GM12874 (cell line): ENCODE data around the gene GDNF.
A peak's percentile ranks its signal among the peaks of the same experiment; 100 is the strongest.

ENCODE experiments used
- TF ChIP-seq, protein P1 (sequence below): IDR thresholded peaks from 2 replicates; pipeline ENCODE4 v1.5.1; 2011; ENCODE audit warnings: low read depth, mild to moderate bottlenecking, control low read depth, low read length, moderate library complexity; ENCODE audit not compliant: insufficient read depth

The GDNF gene

DNA sequence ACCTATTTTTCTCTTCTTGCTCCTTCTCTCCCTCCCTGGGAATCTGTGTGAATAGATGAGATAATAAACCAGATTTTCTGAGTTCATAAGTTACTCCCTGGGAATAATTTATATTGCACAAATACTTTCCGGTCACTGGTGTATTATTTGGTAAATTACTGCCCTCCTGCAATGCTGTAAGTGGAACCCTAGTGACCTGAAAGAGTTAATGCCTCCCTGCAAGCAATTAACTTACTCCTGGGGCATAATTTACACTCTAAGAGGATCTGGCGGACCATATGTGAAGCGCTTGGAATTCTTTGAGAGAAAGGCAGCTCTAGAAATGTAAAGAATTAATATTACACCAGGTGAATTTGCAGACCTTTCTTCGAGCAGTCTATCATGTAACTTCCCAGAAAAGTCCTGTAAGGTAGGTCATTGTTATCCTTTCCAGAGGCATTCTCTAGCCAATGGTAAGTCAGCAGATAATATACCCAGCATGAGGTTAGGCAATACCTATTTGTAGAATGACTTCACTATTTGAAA is 7.0 kb upstream of the GDNF start:
- TF ChIP-seq, protein P1, sequence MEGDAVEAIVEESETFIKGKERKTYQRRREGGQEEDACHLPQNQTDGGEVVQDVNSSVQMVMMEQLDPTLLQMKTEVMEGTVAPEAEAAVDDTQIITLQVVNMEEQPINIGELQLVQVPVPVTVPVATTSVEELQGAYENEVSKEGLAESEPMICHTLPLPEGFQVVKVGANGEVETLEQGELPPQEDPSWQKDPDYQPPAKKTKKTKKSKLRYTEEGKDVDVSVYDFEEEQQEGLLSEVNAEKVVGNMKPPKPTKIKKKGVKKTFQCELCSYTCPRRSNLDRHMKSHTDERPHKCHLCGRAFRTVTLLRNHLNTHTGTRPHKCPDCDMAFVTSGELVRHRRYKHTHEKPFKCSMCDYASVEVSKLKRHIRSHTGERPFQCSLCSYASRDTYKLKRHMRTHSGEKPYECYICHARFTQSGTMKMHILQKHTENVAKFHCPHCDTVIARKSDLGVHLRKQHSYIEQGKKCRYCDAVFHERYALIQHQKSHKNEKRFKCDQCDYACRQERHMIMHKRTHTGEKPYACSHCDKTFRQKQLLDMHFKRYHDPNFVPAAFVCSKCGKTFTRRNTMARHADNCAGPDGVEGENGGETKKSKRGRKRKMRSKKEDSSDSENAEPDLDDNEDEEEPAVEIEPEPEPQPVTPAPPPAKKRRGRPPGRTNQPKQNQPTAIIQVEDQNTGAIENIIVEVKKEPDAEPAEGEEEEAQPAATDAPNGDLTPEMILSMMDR: no peak

DNA sequence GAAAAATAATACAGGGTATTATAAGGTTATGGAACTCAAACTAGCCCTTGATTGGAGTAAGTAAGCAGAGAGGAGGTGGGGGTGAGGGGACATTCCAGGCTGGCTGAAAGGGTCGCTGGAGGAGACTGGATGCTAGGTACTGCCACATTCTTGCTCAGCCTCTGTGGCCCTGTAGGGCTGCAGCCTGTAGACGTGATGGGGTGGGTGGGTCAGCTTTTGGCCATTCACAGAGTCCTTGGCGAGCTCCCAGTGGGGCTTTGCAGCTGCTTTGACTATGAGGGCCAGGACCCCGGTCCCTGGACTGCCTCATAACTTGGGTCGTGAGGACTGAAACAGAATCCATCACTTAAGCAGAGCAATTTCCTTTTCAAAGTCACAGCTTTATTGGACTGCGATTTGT is 4.2 kb upstream of the GDNF start:
- TF ChIP-seq, protein P1: no peak

DNA sequence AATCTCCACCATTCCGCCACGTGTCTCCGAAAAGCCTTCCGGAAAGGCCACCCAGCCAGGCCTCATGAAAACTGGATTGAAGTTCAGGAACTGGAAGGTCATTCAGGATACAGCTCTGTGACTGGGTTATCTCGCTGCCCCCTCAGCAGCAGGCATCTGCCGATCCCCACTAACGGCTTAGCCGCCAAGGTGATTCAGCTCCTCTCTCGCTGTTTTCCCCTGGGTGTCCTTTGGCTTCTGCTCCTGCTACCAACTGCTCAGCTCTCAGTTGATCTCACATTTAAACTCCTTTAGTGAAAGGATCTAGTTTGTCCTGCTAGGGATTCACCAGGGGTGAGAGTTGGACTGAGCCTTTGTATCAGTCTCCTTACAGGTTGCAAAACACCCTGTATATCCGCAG is 2.2 kb upstream of the GDNF start:
- TF ChIP-seq, protein P1: no peak

DNA sequence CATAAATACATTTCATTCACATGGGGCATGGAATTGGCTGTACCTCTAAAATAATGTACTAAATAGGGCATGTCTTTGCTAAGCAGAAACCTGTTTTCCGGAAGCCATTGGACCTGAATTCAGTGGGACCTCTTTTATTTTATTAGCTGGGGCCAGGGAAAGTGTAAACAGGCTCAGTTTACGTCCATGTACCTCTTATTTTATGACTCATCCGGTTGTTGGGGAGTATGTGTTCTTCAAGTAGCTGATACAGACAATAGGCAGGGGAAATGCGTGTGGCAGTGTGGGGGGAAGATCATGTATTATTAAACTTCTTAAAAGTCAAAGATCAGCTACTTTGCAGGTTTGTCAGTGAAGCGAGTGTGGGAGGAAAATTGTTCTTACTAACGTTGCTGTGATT is 1.4 kb upstream of the GDNF start:
- TF ChIP-seq, protein P1: no peak

DNA sequence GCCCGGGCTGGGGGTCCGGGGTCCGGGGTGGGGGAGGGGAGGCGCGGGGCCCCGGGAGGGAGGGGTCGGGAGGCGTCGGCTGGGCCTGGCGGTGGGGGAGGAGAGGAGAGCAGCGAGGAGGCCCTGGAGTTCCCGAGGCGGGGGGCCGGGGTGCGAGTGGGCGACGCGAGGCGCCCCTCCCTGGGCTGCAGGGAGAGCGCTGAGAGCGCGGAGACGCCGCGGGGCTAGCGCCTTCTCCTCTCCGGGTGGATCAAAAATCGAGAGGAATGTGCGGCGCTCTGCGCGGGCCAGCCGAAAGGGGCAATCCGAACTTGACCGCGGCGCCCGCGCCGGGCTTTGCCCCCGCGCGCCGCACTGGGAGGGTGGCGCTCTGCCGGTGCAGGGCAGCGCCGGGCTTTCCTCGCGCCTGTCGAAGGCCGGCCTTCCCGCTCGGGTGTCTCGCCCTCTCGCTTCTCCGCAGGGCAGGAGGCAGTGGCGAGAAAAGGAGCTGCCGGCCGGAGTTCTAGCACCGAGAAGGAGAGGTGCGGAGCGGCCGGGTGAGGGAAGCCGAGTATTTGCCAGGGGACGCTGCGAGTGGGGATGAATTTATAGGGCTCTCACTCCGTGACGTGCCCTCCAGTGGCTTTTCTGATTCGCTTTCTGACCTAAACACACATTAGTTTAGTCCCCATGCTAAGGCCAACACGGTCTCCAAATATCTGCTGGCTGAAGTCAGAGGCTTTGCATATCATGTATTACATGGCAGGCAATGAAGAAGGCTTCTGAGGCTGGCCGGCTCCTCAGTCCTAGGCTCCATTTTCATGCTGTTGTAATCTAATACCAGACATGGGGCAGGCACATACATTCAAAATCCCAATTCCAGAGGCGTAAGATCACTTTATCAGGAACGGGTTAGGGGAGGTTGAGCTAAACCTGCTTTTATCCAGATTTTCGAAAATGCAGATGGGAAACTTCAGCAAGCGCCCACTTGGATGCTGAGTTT is 503 bp upstream of the GDNF start:
- TF ChIP-seq, protein P1: 0 out of 2 replicates have a peak, but pooled peaks have one; percentile 7

DNA sequence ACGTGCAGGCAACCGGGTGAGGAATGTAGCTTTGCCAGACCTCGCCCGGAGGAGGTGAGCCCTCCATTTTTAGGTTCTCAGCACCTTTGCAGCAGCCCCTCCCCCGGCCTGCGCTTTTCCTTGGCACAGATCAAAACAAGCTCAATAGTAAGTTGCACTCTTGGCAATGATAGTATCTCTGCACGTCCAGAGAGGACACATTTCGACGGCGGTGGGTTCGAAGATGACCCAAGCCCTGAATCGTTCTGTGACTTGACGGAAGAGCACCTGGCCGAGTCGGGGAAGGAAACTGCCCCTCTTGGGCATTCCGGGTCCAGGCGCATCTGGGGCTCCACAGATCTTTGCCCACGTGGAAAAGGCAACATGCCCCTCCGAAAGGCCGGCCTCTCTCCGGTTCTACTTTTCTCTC is 904 bp downstream of the GDNF start:
- TF ChIP-seq, protein P1: no peak

DNA sequence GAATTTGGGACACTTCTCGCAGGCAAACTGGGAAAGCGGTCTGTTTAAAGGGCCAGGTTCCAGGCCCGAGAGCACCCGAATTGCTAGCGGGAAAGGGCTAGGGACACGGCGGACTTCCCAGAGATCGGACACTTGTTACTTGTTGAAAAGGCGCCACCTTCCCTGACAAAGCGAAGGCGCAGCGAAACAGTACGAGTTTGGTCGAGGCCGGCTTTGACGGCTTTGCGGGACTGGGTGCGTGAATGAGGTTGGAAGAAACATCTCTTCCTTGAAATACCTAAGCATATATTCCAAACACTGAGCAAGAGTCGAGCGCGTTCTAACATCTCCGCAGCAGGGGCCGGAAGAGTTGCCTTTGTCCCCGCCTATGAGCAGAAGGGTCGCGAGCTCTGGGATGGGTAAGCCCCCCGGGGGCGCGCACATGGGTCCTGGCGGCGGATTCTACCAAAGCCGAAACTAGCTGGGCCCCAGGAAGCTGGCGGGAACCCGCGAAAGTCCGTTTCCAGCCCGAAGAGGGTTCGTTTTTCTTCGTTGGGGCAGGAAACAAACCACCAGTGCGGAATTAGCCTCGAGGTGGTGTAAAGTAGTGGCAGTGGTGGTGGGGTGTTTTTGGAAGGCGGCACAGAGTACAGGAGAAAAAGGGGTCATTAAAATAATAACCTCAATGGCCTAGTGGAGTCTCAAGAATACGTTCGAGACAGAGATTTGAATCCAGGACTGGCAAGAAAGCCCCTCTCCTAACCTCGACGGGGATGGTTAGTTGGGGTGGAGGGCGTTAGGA is 1.5 kb downstream of the GDNF start:
- TF ChIP-seq, protein P1: no peak
